ENCODE measurements around the gene OR10H4. TPM values are rescaled to one million over a fixed set of nuclear protein-coding genes. Genes with fewer than 3 reads are reported as not detected.
"Not testable (repeated sequence)": the region's sequence is repeated elsewhere in the genome, so short reads cannot be mapped to it uniquely, and the experiment has no call there.

Gene OR10H4
- total and polyA plus RNA-seq, 9 donors, result not detected

DNA sequence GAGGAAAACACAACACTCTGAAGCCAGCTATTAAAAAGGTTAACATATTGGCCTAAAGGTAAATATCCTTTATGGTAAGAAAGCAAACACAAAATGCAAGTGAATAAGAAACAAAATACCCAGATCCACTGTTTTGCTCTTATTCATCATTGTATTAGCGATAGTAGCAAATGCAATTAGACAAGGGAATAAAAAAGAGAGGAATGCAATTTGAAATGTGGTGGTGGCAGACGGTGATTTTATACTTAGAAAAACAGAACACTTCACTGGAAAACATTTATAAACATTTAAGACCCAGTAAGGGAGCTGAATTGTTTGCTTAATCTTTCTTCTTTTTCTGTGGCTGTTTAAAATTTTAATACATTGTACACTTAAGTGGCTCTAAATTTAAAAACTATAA is 33.7 kb upstream of the OR10H4 start:
- no peaks in the 10 kb centered on the region for H3K36me3 ChIP-seq (ENCODE audit: control insufficient read depth, insufficient read depth, low read length)
- peaks cover 4% of the 10 kb centered on the region for H3K9me3 ChIP-seq (replicated peaks; ENCODE audit: control insufficient read depth, low read depth, low read length)
- H3K4me3 ChIP-seq (ENCODE audit: low read length), result no peak overlapping the region
- no peak overlapping the region for H3K27ac ChIP-seq (ENCODE audit: low read length)
- no peaks in the 10 kb centered on the region for H3K4me1 ChIP-seq (ENCODE audit: control insufficient read depth, insufficient read depth, low read length)
- peaks cover 26% of the 10 kb centered on the region for H3K27me3 ChIP-seq (ENCODE audit: control insufficient read depth, insufficient read depth, low read length)
- no peak for DNase-seq
- no CpG with 5 or more reads among the region's 2 CpGs for WGBS (ENCODE audit: insufficient coverage)

DNA sequence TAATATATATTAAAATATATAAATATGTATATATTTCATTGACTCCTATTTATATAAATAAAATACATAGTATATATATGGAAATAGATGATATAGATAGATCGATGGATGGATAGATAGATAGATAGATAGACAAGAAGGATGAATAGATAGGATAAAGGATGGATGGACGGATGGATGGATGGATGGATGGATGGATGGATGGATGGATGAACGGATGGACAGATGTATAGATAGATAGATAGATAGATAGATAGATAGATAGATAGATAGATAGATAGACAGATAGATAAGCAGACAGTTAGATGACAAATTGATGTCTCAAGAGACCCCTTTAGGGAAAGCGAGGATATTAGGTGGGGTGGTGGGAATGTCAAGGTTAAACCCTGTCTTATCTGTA is 29.6 kb upstream of the OR10H4 start:
- no peaks in the 10 kb centered on the region for H3K4me1 ChIP-seq (ENCODE audit: control insufficient read depth, insufficient read depth, low read length)
- no peak overlapping the region for H3K27ac ChIP-seq (ENCODE audit: low read length)
- no peak overlapping the region for H3K4me3 ChIP-seq (ENCODE audit: low read length)
- peaks cover 7% of the 10 kb centered on the region for H3K27me3 ChIP-seq (ENCODE audit: control insufficient read depth, insufficient read depth, low read length)
- H3K36me3 ChIP-seq (ENCODE audit: control insufficient read depth, insufficient read depth, low read length), result no peaks in the 10 kb centered on the region
- H3K9me3 ChIP-seq (replicated peaks; ENCODE audit: control insufficient read depth, low read depth, low read length), result peaks cover 4% of the 10 kb centered on the region
- WGBS (ENCODE audit: insufficient coverage), result 87% methylated on average over 3 of the region's 4 CpGs
- DNase-seq, result no peak

- 32% methylated on average over 2 of the region's 4 CpGs for WGBS (ENCODE audit: insufficient coverage)
- Histone ChIP-seq H3K4me1 (ENCODE audit: control insufficient read depth, insufficient read depth, low read length) (no peaks in the 10 kb centered on the region), H3K4me3 (ENCODE audit: low read length) (no peak overlapping the region)
Measured at GRCh38 chr19:15922021-15922420, 26.8 kb upstream of the OR10H4 start.

DNA sequence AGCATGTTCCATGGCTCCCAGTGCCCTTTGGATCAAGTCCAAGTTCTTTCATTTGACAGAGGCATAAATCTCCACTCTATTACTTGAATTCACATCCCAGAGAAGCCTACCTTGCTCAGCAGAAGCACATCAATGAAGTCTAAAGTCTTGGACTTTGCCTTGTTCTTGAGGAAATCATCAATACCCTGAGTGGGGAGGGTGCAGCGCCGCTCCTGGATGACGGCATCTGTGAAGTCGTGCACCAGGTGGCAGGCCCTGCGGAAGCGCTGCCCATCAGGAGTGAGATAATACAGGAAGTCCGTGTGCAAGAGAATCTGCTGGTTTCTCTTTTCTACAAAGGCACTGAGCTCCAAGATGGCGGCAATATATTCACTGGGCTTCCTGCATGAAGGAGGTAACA is 25.1 kb upstream of the OR10H4 start:
- no peak overlapping the region for H3K4me3 ChIP-seq (ENCODE audit: low read length)
- WGBS (ENCODE audit: insufficient coverage), result 75% methylated on average over 8 of the region's 8 CpGs
- no peaks in the 10 kb centered on the region for H3K9me3 ChIP-seq (replicated peaks; ENCODE audit: control insufficient read depth, low read depth, low read length)
- no peaks in the 10 kb centered on the region for H3K4me1 ChIP-seq (ENCODE audit: control insufficient read depth, insufficient read depth, low read length)
- DNase-seq, result no peak
- peaks cover 3% of the 10 kb centered on the region for H3K27me3 ChIP-seq (ENCODE audit: control insufficient read depth, insufficient read depth, low read length)
- no peaks in the 10 kb centered on the region for H3K36me3 ChIP-seq (ENCODE audit: control insufficient read depth, insufficient read depth, low read length)
- H3K27ac ChIP-seq (ENCODE audit: low read length), result no peak overlapping the region

More at GRCh38 chr19:15922021-15922420, 26.8 kb upstream of the OR10H4 start:
- Histone ChIP-seq H3K36me3 (ENCODE audit: control insufficient read depth, insufficient read depth, low read length) (no peaks in the 10 kb centered on the region), H3K27me3 (ENCODE audit: control insufficient read depth, insufficient read depth, low read length) (peaks cover 3% of the 10 kb centered on the region), H3K9me3 (replicated peaks; ENCODE audit: control insufficient read depth, low read depth, low read length) (no peaks in the 10 kb centered on the region), H3K27ac (ENCODE audit: low read length) (no peak overlapping the region)
- no peak for DNase-seq

GRCh38 chr19:15926484-15926883 is 22.3 kb upstream of the OR10H4 start:
- no peak overlapping the region for H3K4me3 ChIP-seq (ENCODE audit: low read length)
- H3K4me1 ChIP-seq (ENCODE audit: control insufficient read depth, insufficient read depth, low read length), result no peaks in the 10 kb centered on the region
- no peak for DNase-seq
- H3K36me3 ChIP-seq (ENCODE audit: control insufficient read depth, insufficient read depth, low read length), result no peaks in the 10 kb centered on the region
- H3K9me3 ChIP-seq (replicated peaks; ENCODE audit: control insufficient read depth, low read depth, low read length), result no peaks in the 10 kb centered on the region
- H3K27ac ChIP-seq (ENCODE audit: low read length), result no peak overlapping the region
- peaks cover 3% of the 10 kb centered on the region for H3K27me3 ChIP-seq (ENCODE audit: control insufficient read depth, insufficient read depth, low read length)
- no CpG with 5 or more reads among the region's 1 CpG for WGBS (ENCODE audit: insufficient coverage)

DNA sequence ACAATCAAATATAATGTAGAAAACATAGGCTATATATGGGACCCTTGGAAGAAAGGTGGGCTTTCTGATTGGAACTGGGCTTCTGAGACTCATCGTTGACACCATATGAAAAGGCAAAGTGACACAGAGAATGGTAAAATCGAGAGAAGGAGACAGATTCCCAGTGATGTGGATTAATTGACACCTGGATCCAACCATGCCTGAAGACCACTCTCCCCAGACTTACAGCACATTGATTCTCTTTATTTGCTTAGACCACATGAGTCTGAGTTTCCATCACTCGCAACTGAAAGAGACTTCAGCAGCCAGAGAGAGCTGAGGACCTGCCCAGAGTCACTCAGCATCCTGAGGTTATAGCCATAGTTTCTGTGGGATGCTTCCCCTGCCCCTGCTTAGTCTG is 20.5 kb upstream of the OR10H4 start:
- Histone ChIP-seq H3K4me1 (ENCODE audit: control insufficient read depth, insufficient read depth, low read length) (no peaks in the 10 kb centered on the region), H3K36me3 (ENCODE audit: control insufficient read depth, insufficient read depth, low read length) (no peaks in the 10 kb centered on the region), H3K27ac (ENCODE audit: low read length) (no peak overlapping the region), H3K27me3 (ENCODE audit: control insufficient read depth, insufficient read depth, low read length) (no peaks in the 10 kb centered on the region), H3K9me3 (replicated peaks; ENCODE audit: control insufficient read depth, low read depth, low read length) (no peaks in the 10 kb centered on the region), H3K4me3 (ENCODE audit: low read length) (no peak overlapping the region)
- no peak for DNase-seq
- 89% methylated on average over 1 of the region's 3 CpGs for WGBS (ENCODE audit: insufficient coverage)

- 72% methylated on average over 9 of the region's 12 CpGs for WGBS (ENCODE audit: insufficient coverage)
- not testable (repeated sequence) for H3K36me3 ChIP-seq (ENCODE audit: control insufficient read depth, insufficient read depth, low read length); H3K27me3 ChIP-seq (ENCODE audit: control insufficient read depth, insufficient read depth, low read length); DNase-seq; H3K4me3 ChIP-seq (ENCODE audit: low read length); H3K4me1 ChIP-seq (ENCODE audit: control insufficient read depth, insufficient read depth, low read length); H3K27ac ChIP-seq (ENCODE audit: low read length); H3K9me3 ChIP-seq (replicated peaks; ENCODE audit: control insufficient read depth, low read depth, low read length)
Measured at GRCh38 chr19:15933761-15934331, 15.0 kb upstream of the OR10H4 start.

DNA sequence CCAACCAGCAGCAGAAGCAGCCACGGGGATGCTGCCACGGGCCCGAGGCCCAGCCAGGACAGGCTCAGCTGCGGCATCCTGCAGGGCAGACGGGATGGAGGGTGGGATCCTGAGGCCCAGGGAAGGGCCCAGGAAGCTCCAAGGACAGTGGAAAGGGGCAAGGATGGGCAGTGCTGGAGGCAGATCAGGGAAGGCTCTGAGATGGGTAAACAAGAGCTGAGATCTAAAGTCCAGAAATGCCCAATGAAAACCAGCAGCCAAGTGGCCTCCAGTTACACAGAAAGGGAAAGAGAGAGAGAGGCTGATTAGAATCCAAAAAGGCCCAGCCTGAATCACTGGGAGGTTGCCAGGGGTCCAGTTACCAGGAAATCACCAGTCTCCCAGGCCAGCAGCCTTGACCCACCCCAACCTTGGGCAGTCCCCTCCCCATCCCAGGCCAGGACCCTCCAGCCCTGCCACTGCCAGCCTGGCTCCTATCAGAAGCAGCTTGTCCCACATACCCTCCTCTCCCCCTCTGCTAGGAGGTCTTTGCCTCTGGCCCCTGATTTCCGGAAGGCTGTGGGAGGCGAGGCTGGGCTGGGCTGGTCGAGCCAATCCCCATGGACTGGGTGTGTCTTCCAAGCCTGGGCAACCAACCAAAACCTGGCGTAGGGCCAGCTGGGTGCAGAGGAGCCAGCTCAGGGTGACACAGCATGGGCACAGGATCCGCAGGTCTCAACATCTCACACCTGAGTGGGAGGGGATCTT is 14.3 kb upstream of the OR10H4 start, which contains the start of gene CYP4F11:
Gene CYP4F11 (minus strand): TSS at position 198 of the 747 bp plus-strand sequence. CDS start 121 bp downstream, at position 77.
- no peak for DNase-seq
- Histone ChIP-seq H3K4me3 (ENCODE audit: low read length) (no peak within 1 kb of the TSS), H3K4me1 (ENCODE audit: control insufficient read depth, insufficient read depth, low read length) (no peaks in the 10 kb centered on the region), H3K36me3 (ENCODE audit: control insufficient read depth, insufficient read depth, low read length) (no peaks in the 10 kb centered on the region), H3K27ac (ENCODE audit: low read length) (no peak within 1 kb of the TSS), H3K27me3 (ENCODE audit: control insufficient read depth, insufficient read depth, low read length) (no peaks in the 10 kb centered on the region), H3K9me3 (replicated peaks; ENCODE audit: control insufficient read depth, low read depth, low read length) (no peaks in the 10 kb centered on the region)
- 42% methylated on average over 10 of the region's 10 CpGs for WGBS (ENCODE audit: insufficient coverage)

DNA sequence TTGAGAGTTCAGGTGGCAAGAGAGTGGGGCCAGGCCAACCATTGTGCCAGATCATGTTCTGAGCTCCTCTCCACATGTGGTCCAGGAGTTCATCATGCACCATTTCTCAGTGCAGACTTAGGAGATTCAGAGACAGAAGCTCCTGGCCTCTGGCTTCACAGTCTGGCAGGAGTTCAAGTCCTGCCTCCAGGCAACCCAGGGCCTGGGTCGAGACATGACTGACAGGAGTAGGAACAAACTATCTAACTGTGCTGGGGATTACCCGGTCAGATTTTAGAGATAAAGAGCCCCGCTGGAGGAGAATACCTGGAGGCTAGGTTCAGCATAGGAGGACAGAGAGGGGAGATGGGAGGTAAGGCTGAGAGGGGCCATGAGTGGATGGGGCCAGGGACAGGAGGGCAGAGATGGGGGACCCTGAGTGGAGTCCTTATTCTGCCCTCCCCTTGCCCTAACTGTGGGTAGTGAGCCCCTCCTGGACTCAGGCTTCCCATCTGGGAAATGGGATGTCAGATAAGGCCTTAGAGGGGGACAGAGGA is 13.6 kb upstream of the OR10H4 start:
- Histone ChIP-seq H3K4me3 (ENCODE audit: low read length) (no peak overlapping the region), H3K9me3 (replicated peaks; ENCODE audit: control insufficient read depth, low read depth, low read length) (no peaks in the 10 kb centered on the region), H3K4me1 (ENCODE audit: control insufficient read depth, insufficient read depth, low read length) (no peaks in the 10 kb centered on the region), H3K36me3 (ENCODE audit: control insufficient read depth, insufficient read depth, low read length) (no peaks in the 10 kb centered on the region), H3K27ac (ENCODE audit: low read length) (no peak overlapping the region), H3K27me3 (ENCODE audit: control insufficient read depth, insufficient read depth, low read length) (no peaks in the 10 kb centered on the region)
- DNase-seq, result no peak
- 63% methylated on average over 3 of the region's 3 CpGs for WGBS (ENCODE audit: insufficient coverage)

DNA sequence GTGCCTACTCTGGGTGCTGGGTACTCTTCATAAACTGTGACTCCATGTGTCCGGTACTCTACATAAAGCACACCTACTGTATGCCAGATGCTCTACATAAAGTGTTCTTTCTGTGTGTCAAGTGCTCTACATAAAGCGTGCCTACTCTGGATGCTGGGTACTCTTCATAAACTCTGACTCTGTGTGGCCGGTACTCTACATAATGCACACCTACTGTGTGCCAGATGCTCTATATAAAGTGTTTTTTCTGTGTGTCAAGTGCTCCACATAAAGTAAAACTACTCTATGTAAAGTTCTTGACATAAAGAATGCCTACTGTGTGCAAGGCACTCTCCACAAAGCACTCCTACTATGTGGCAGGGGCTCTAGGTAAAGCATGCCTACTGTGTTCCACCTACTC is 12.6 kb upstream of the OR10H4 start:
- H3K36me3 ChIP-seq (ENCODE audit: control insufficient read depth, insufficient read depth, low read length), result no peaks in the 10 kb centered on the region
- no peaks in the 10 kb centered on the region for H3K9me3 ChIP-seq (replicated peaks; ENCODE audit: control insufficient read depth, low read depth, low read length)
- no peak overlapping the region for H3K27ac ChIP-seq (ENCODE audit: low read length)
- H3K4me3 ChIP-seq (ENCODE audit: low read length), result no peak overlapping the region
- WGBS (ENCODE audit: insufficient coverage), result 100% methylated on average over 1 of the region's 3 CpGs
- no peaks in the 10 kb centered on the region for H3K27me3 ChIP-seq (ENCODE audit: control insufficient read depth, insufficient read depth, low read length)
- no peaks in the 10 kb centered on the region for H3K4me1 ChIP-seq (ENCODE audit: control insufficient read depth, insufficient read depth, low read length)
- DNase-seq, result no peak
